ENCODE results near the gene TTC28. TPM values are rescaled to one million over a fixed set of nuclear protein-coding genes. Genes with fewer than 3 reads are reported as not detected.

The TTC28 gene
- total RNA-seq, 2 donors from 2014 or later = 4.2 to 5.4 TPM

GRCh38 chr22:28402539-28402938 is 277.1 kb downstream of the TTC28 start:
- peak overlapping the region; percentile 84 for H3K27ac Mint-ChIP-seq
- peak; percentile 92 to 98 for ATAC-seq (replicated peaks in 1 of 2)
- DNase-seq = no peak

GRCh38 chr22:28402060-28402459 is 277.6 kb downstream of the TTC28 start:
- Mint-ChIP-seq H3K27ac (peak overlapping the region; percentile 84), H3K9me3 (no peaks in the 10 kb centered on the region), H3K36me3 (ENCODE audit: insufficient read depth in 2 of 2) (no peaks in the 10 kb centered on the region), H3K4me1 (ENCODE audit: low read depth) (peaks cover 14% of the 10 kb centered on the region), H3K4me3 (peak overlapping the region in 1 of 2 donors; percentile 65), H3K27me3 (ENCODE audit: low read depth) (peaks cover 5% of the 10 kb centered on the region)
- ATAC-seq (replicated peaks in 1 of 2) (no peak), DNase-seq (no peak)

More at GRCh38 chr22:28402539-28402938, 277.1 kb downstream of the TTC28 start:
- peaks cover 5% of the 10 kb centered on the region for H3K27me3 Mint-ChIP-seq (ENCODE audit: low read depth)
- H3K4me3 Mint-ChIP-seq = peak overlapping the region in 1 of 2 donors; percentile 65
- H3K4me1 Mint-ChIP-seq (ENCODE audit: low read depth) = peaks cover 12% of the 10 kb centered on the region
- H3K9me3 Mint-ChIP-seq = no peaks in the 10 kb centered on the region
- H3K36me3 Mint-ChIP-seq (ENCODE audit: insufficient read depth in 2 of 2) = no peaks in the 10 kb centered on the region

DNA sequence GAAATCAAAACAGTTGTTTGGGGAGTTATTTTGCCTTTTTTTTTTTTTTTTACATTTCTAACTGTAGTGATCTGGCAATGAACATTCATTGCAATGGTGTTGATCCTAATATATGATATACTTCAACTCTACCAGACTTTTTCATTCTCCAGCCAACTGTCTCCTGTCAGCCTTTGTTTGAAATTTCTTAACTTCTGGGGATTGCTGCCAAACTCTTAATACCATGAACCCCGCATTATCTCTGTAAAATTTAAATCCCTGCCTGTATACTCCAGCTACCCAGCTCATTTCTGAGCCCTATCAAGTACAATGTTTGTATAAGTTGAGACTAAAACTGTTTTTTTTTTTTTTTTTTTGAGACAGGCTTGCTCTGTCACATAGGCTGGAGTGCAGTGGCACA is 280.7 kb downstream of the TTC28 start:
- Mint-ChIP-seq H3K4me3 (no peak overlapping the region), H3K4me1 (ENCODE audit: low read depth) (peaks cover 38% of the 10 kb centered on the region)

DNA sequence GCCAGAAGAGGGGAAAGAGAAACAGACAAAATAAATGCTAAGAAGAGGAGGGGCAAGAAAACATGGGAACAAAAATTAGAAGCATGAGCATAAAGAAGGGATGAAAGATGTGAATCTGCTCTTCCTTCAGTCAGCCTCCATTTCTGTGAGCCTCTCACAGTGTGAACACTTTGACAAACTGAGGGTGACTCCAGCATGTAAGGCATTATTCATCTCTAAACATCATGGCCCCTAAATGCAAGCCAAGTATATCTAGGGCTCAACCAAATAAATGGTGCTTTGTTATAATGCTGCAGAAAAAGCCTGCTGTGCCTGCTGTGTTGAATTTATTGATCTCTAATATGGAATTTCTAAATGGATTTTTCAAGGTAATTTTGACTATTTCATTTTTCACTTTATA is 281.3 kb downstream of the TTC28 start:
- H3K9me3 Mint-ChIP-seq = no peaks in the 10 kb centered on the region
- ATAC-seq (replicated peaks in 1 of 2) (no peak), DNase-seq (no peak)
- H3K4me1 Mint-ChIP-seq (ENCODE audit: low read depth) = peaks cover 35% of the 10 kb centered on the region
- H3K27ac Mint-ChIP-seq = no peak overlapping the region
- no peaks in the 10 kb centered on the region for H3K36me3 Mint-ChIP-seq (ENCODE audit: insufficient read depth in 2 of 2)
- H3K27me3 Mint-ChIP-seq (ENCODE audit: low read depth) = peaks cover 11% of the 10 kb centered on the region
- no peak overlapping the region for H3K4me3 Mint-ChIP-seq

More for the DNA sequence above, 280.7 kb downstream of the TTC28 start:
- H3K27me3 Mint-ChIP-seq (ENCODE audit: low read depth) = peaks cover 11% of the 10 kb centered on the region
- no peaks in the 10 kb centered on the region for H3K9me3 Mint-ChIP-seq
- H3K27ac Mint-ChIP-seq = no peak overlapping the region
- no peaks in the 10 kb centered on the region for H3K36me3 Mint-ChIP-seq (ENCODE audit: insufficient read depth in 2 of 2)
- ATAC-seq (replicated peaks in 1 of 2) (no peak), DNase-seq (no peak)

GRCh38 chr22:28397306-28397705 is 282.3 kb downstream of the TTC28 start:
- Mint-ChIP-seq H3K27ac (no peak overlapping the region), H3K27me3 (ENCODE audit: low read depth) (peaks cover 11% of the 10 kb centered on the region), H3K4me3 (no peak overlapping the region), H3K4me1 (ENCODE audit: low read depth) (peaks cover 27% of the 10 kb centered on the region), H3K9me3 (peaks cover 0 to 1% of the 10 kb centered on the region in 2 donors), H3K36me3 (ENCODE audit: insufficient read depth in 2 of 2) (no peaks in the 10 kb centered on the region)
- peak in 1 of 2 donors; percentile 32 for ATAC-seq (replicated peaks in 1 of 2)
- DNase-seq = no peak

GRCh38 chr22:28395920-28396753 is 283.5 kb downstream of the TTC28 start:
- Mint-ChIP-seq H3K27me3 (ENCODE audit: low read depth) (peaks cover 11% of the 10 kb centered on the region), H3K4me1 (ENCODE audit: low read depth) (peaks cover 26% of the 10 kb centered on the region), H3K4me3 (peak overlapping the region; percentile 24 to 64), H3K9me3 (peaks cover 0 to 4% of the 10 kb centered on the region in 2 donors), H3K36me3 (ENCODE audit: insufficient read depth in 2 of 2) (peaks cover 2 to 3% of the 10 kb centered on the region in 2 donors), H3K27ac (peak overlapping the region; percentile 83)
- peak; percentile 92 to 93 for ATAC-seq (replicated peaks in 1 of 2)
- DNase-seq = no peak

DNA sequence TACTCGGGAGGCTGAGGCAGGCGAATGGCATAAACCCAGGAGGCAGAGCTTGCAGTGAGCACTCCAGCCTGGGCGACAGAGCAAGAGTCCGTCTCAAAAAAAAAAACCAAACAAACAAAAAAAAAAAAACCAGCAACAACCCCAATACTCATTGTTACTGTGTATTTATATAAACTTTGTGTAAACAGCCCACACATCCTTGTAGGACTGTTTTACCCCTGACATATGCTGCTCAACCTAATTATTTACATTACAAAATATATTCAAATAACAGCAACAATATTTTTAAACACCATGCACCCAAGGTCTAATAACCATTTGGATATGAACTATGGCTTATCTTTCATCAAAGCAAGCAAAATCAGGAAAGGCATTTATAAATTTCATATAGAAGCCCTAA is 284.1 kb downstream of the TTC28 start:
- peaks cover 0 to 4% of the 10 kb centered on the region in 2 donors for H3K9me3 Mint-ChIP-seq
- H3K4me1 Mint-ChIP-seq (ENCODE audit: low read depth) = peaks cover 26% of the 10 kb centered on the region
- DNase-seq (no peak), ATAC-seq (replicated peaks in 1 of 2) (no peak)
- peaks cover 11% of the 10 kb centered on the region for H3K27me3 Mint-ChIP-seq (ENCODE audit: low read depth)
- H3K27ac Mint-ChIP-seq = no peak overlapping the region
- H3K36me3 Mint-ChIP-seq (ENCODE audit: insufficient read depth in 2 of 2) = peaks cover 2 to 3% of the 10 kb centered on the region in 2 donors
- peak overlapping the region in 1 of 2 donors; percentile 64 for H3K4me3 Mint-ChIP-seq

- H3K36me3 Mint-ChIP-seq (ENCODE audit: insufficient read depth in 2 of 2) = peaks cover 2 to 3% of the 10 kb centered on the region in 2 donors
- H3K4me3 Mint-ChIP-seq = no peak overlapping the region
- H3K27me3 Mint-ChIP-seq (ENCODE audit: low read depth) = peaks cover 11% of the 10 kb centered on the region
- H3K4me1 Mint-ChIP-seq (ENCODE audit: low read depth) = peaks cover 26% of the 10 kb centered on the region
- peak overlapping the region; percentile 58 for H3K27ac Mint-ChIP-seq
- peaks cover 0 to 4% of the 10 kb centered on the region in 2 donors for H3K9me3 Mint-ChIP-seq
- DNase-seq = no peak
- peak; percentile 35 to 51 for ATAC-seq (replicated peaks in 1 of 2)
These were observed 285.0 kb downstream of the TTC28 start for GRCh38 chr22:28394513-28395110.

DNA sequence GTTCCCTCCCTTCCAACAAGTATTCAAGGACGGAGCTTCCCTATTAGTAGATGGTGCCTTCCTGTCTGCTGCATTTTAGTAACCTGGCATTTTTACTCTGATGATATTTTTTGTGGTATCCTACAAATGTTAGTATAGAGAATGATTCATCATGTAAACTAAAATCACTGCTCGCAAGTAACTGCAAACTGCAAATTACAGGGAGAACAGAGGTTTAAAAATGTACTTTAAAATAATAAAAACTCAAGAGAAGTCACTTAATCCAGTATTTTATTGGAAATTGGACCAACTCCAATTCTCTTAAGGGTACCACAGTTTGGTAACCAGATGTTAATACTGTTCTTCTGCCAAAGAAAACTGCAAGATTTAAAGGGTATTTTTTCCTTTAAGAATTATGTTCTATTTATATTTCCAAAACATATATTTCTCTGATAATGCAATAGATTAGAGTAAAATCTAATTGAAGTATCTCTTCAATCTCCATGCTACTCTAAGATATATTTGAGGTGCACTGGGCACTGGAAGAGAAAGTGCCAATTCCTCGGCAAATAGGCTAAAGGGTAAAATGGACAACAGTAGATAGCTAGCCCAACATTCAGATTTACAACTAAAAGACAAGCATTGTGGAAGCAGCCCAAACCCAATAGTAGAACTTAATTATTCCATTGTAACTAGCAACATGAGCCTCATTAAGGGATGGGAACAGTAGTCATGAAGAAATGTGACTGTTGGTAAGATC is 298.0 kb downstream of the TTC28 start:
- H3K27me3 Mint-ChIP-seq (ENCODE audit: low read depth) = no peaks in the 10 kb centered on the region
- no peak overlapping the region for H3K4me3 Mint-ChIP-seq
- DNase-seq = no peak
- peaks cover 12% of the 10 kb centered on the region for H3K4me1 Mint-ChIP-seq (ENCODE audit: low read depth)
- H3K27ac Mint-ChIP-seq = no peak overlapping the region
- ATAC-seq (replicated peaks in 1 of 2) = no peak
- H3K36me3 Mint-ChIP-seq (ENCODE audit: insufficient read depth in 2 of 2) = no peaks in the 10 kb centered on the region
- peaks cover 0 to 1% of the 10 kb centered on the region in 2 donors for H3K9me3 Mint-ChIP-seq

GRCh38 chr22:28379951-28380350 is 299.7 kb downstream of the TTC28 start:
- Mint-ChIP-seq H3K9me3 (peaks cover 0 to 1% of the 10 kb centered on the region in 2 donors), H3K27ac (no peak overlapping the region), H3K4me1 (ENCODE audit: low read depth) (peaks cover 12% of the 10 kb centered on the region), H3K36me3 (ENCODE audit: insufficient read depth in 2 of 2) (no peaks in the 10 kb centered on the region), H3K4me3 (no peak overlapping the region), H3K27me3 (ENCODE audit: low read depth) (no peaks in the 10 kb centered on the region)
- ATAC-seq (replicated peaks in 1 of 2) (no peak), DNase-seq (no peak)

DNA sequence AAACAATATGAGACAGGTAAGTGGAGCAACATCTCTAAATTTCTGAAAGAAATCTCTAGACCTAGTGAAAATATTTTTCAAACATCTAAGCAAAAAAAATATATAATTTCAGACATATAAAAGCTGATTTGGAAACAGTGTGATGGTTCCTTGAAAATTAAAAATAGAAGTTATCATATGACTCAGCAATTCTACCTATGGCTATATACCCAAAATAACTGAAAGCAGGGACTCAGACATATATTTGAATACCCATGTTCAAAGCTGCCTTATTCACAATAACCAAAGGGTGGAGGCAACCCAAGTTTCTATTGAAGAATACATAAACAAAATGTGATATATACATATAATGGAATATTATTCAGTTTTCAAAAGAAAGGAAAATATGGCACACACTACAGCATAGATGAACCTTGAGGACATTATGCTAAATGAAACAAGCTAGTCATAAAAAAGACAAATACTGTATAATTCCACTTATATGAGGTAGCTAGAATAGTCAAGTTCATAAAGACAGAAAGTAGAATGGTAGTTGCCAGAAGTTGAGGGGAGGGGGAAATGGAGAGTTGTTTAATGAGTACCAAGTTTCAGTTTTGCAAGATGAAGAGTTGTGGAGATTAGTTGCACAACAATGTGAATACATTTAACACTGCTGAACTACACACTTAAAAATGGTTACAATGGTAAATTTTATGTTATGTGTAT is 300.4 kb downstream of the TTC28 start:
- Mint-ChIP-seq H3K36me3 (ENCODE audit: insufficient read depth in 2 of 2) (no peaks in the 10 kb centered on the region), H3K27me3 (ENCODE audit: low read depth) (no peaks in the 10 kb centered on the region), H3K4me1 (ENCODE audit: low read depth) (peaks cover 12% of the 10 kb centered on the region), H3K4me3 (no peak overlapping the region), H3K27ac (no peak overlapping the region), H3K9me3 (peaks cover 0 to 1% of the 10 kb centered on the region in 2 donors)
- DNase-seq (no peak), ATAC-seq (replicated peaks in 1 of 2) (peak; percentile 45 to 73)

DNA sequence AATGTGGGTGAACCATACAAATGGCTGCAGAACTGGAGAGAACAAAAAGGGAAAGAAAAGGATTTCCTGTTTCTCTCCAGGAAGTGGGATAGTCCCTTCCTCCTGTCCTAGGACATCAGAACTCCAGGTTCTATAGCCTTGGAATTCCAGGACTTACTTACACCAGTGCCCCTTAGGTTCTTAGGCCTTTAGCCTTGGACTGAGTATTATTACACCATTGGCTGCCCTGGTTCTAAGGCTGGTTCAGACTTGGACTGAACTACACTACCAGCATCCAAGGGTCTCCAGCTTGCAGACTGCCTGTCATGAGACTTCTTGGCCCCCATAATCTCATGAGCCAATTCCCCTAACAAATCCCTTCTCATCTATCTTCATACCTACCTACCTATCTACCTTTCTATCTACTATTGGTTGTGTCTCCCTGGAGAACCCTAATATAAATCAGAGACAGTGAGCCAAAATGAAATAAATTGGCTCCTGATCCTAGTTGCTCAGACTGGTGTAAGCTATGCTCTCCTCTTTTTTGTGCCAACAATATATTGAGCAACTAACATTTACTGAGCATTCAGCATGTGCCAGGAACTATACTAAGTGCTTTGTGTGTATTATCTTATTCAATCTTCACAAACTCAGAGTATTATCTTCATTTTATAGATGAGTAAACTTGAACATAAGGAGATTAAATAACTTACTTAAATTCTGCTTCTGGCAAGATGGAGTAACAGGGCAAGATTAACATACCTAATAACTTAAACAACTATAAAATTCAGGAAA is 303.7 kb downstream of the TTC28 start:
- H3K9me3 Mint-ChIP-seq = no peaks in the 10 kb centered on the region
- ATAC-seq (replicated peaks in 1 of 2) = no peak
- DNase-seq = no peak
- H3K27ac Mint-ChIP-seq = peak overlapping the region; percentile 10
- H3K4me3 Mint-ChIP-seq = no peak overlapping the region
- H3K4me1 Mint-ChIP-seq (ENCODE audit: low read depth) = peaks cover 21% of the 10 kb centered on the region
- no peaks in the 10 kb centered on the region for H3K36me3 Mint-ChIP-seq (ENCODE audit: insufficient read depth in 2 of 2)
- no peaks in the 10 kb centered on the region for H3K27me3 Mint-ChIP-seq (ENCODE audit: low read depth)

All from activated T-cell treated with anti-CD3 and anti-CD28 coated beads, Interleukin-2, amount 50 U/mL, for 72 hours (primary cell).